Osteocyte (in vitro differentiated cells): ENCODE results near the gene PARK7. TPM values are rescaled to one million over a fixed set of nuclear protein-coding genes. Genes with fewer than 3 reads are reported as not detected.

ENCODE experiments used
- DNase-seq: peaks from one replicate; pipeline ENCODE4 v3.0.0; 2021; ENCODE audit warnings: mixed read lengths; ENCODE audit not compliant: unreplicated experiment; ENCODE audit errors: extremely low spot score
- H3K27ac Mint-ChIP-seq: one replicate; pipeline ENCODE4 v1.8.0; 2021; ENCODE audit warnings: mild to moderate bottlenecking, mixed read lengths; ENCODE audit not compliant: unreplicated experiment
- H3K27me3 Mint-ChIP-seq: one replicate; pipeline ENCODE4 v1.8.0; 2021; ENCODE audit warnings: mixed read lengths; ENCODE audit not compliant: unreplicated experiment
- H3K36me3 Mint-ChIP-seq: one replicate; pipeline ENCODE4 v1.8.0; 2021; ENCODE audit warnings: mixed read lengths; ENCODE audit not compliant: unreplicated experiment
- H3K4me1 Mint-ChIP-seq: one replicate; pipeline ENCODE4 v1.8.0; 2021; ENCODE audit warnings: mixed read lengths; ENCODE audit not compliant: unreplicated experiment
- H3K4me3 Mint-ChIP-seq: one replicate; pipeline ENCODE4 v1.8.0; 2021; ENCODE audit warnings: mild to moderate bottlenecking, moderate library complexity, mixed read lengths; ENCODE audit not compliant: unreplicated experiment
- H3K9me3 Mint-ChIP-seq: one replicate; pipeline ENCODE4 v1.8.0; 2021; ENCODE audit warnings: mixed read lengths; ENCODE audit not compliant: unreplicated experiment
- CTCF ChIP-seq: fragments of 200-600 bp; sonication (generic); IDR thresholded peaks from 2 replicates; pipeline ENCODE4 v1.5.0; 2021; ENCODE audit warnings: antibody characterized with exemption, mild to moderate bottlenecking, moderate library complexity
- total RNA-seq: library from RNA; stranded (reverse); gene quantifications from 2 replicates; pipeline ENCODE4 v1.2.1, GENCODE V29; 2021

Gene PARK7
- total RNA-seq, 1 donor from 2014 or later = 263 TPM

GRCh38 chr1:7928247-7928646, 33.3 kb upstream of the PARK7 start:
- Mint-ChIP-seq H3K4me1 (no peaks in the 10 kb centered on the region), H3K27ac (no peak overlapping the region), H3K36me3 (no peaks in the 10 kb centered on the region), H3K9me3 (no peaks in the 10 kb centered on the region), H3K27me3 (peaks cover 38% of the 10 kb centered on the region), H3K4me3 (no peak overlapping the region)
- DNase-seq = no peak
- TF ChIP-seq CTCF = no peak

- no peak for DNase-seq
- Mint-ChIP-seq H3K36me3 (no peaks in the 10 kb centered on the region), H3K27ac (no peak overlapping the region), H3K4me3 (no peak overlapping the region), H3K4me1 (no peaks in the 10 kb centered on the region), H3K27me3 (peaks cover 44% of the 10 kb centered on the region), H3K9me3 (no peaks in the 10 kb centered on the region)
- no peak for TF ChIP-seq CTCF
Observed at GRCh38 chr1:7929637-7930036, 31.9 kb upstream of the PARK7 start.

GRCh38 chr1:7930645-7931445, 30.7 kb upstream of the PARK7 start:
- TF ChIP-seq CTCF = no peak
- Mint-ChIP-seq H3K9me3 (no peaks in the 10 kb centered on the region), H3K4me1 (no peaks in the 10 kb centered on the region), H3K27me3 (peaks cover 52% of the 10 kb centered on the region), H3K27ac (no peak overlapping the region), H3K36me3 (no peaks in the 10 kb centered on the region), H3K4me3 (no peak overlapping the region)
- no peak for DNase-seq

GRCh38 chr1:7931446-7931812, 30.1 kb upstream of the PARK7 start:
- Mint-ChIP-seq H3K27ac (no peak overlapping the region), H3K27me3 (peaks cover 51% of the 10 kb centered on the region), H3K4me3 (no peak overlapping the region), H3K9me3 (no peaks in the 10 kb centered on the region), H3K36me3 (no peaks in the 10 kb centered on the region), H3K4me1 (no peaks in the 10 kb centered on the region)
- TF ChIP-seq CTCF = no peak
- DNase-seq = no peak

- DNase-seq = no peak
- peaks cover 53% of the 10 kb centered on the region for H3K27me3 Mint-ChIP-seq
- TF ChIP-seq CTCF = no peak
- no peaks in the 10 kb centered on the region for H3K36me3 Mint-ChIP-seq
- no peak overlapping the region for H3K27ac Mint-ChIP-seq
- H3K4me1 Mint-ChIP-seq = no peaks in the 10 kb centered on the region
- H3K9me3 Mint-ChIP-seq = no peaks in the 10 kb centered on the region
- H3K4me3 Mint-ChIP-seq = no peak overlapping the region
Observed at GRCh38 chr1:7932524-7933138, 28.9 kb upstream of the PARK7 start.
